Mononuclear cell (primary cell): ENCODE data around the gene ADGRL4. TPM values are rescaled to one million over a fixed set of nuclear protein-coding genes. Genes with fewer than 3 reads are reported as not detected.
"Not testable (repeated sequence)": the region's sequence is repeated elsewhere in the genome, so short reads cannot be mapped to it uniquely, and the experiment has no call there.

Experiments used
- H3K27me3 ChIP-seq: 2 replicates; pipeline ENCODE4 v1.6.0; 2011; ENCODE audit warnings: low read length, control low read depth; ENCODE audit not compliant: insufficient read depth
- H3K4me1 ChIP-seq: 2 replicates; pipeline ENCODE4 v1.5.1; 2011; ENCODE audit warnings: mild to moderate bottlenecking, low read length, control low read depth; ENCODE audit not compliant: insufficient read depth
- H3K4me3 ChIP-seq: 2 replicates; pipeline ENCODE4 v1.5.1; 2011; ENCODE audit warnings: mild to moderate bottlenecking, low read length, moderate library complexity
- H3K9me3 ChIP-seq: 2 replicates; pipeline ENCODE4 v1.5.1; 2011; ENCODE audit warnings: low read depth, mild to moderate bottlenecking, control low read depth, low read length
- total RNA-seq: library from RNA; depleted of rRNA; stranded (reverse); fragments of >200 nt; gene quantifications from one replicate; pipeline ENCODE4 v1.2.3, GENCODE V29; 2012

ADGRL4 gene
- total RNA-seq, 1 donor, result not detected

DNA sequence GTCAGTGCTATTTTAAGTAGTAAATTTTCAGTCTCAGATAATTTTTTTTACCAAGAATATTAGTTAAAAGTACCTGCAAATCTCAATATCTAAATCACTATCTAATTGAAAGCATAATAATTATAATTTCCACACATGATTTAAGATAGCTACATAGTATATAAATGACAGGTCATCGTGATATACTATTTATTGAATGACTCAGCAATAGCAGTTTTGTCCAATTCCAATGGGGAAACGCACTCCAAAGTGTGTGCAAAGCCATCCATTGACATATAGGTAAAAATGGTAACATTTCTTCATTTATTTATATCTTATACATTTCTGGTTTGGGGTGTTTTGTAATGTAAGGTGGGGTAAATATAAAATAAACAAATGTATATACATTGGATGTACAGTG lies 19.5 kb downstream of the ADGRL4 start:
- Histone ChIP-seq H3K9me3 (no peaks in the 10 kb centered on the region), H3K4me1 (no peaks in the 10 kb centered on the region), H3K27me3 (no peaks in the 10 kb centered on the region), H3K4me3 (no peak overlapping the region)

DNA sequence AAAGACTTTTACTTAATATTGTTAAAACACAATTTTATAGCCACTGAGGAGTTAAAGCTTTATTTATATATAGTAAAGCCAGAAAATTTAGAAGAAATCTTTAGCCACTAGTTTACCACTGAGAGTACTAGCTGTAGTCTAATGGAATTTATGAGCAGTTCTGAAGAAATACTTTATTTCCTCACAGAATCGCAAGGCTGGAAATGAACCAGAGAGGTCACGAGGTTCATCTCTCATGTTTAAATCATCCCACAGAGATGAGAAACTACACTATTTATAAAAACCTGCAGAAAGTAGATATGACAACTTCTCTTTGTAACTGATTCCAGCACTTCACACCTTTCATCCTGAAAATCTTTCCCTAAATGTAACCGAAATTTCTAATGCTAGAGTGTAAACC lies 26.0 kb downstream of the ADGRL4 start:
- Histone ChIP-seq H3K4me1 (no peaks in the 10 kb centered on the region), H3K4me3 (no peak overlapping the region), H3K27me3 (no peaks in the 10 kb centered on the region), H3K9me3 (no peaks in the 10 kb centered on the region)

DNA sequence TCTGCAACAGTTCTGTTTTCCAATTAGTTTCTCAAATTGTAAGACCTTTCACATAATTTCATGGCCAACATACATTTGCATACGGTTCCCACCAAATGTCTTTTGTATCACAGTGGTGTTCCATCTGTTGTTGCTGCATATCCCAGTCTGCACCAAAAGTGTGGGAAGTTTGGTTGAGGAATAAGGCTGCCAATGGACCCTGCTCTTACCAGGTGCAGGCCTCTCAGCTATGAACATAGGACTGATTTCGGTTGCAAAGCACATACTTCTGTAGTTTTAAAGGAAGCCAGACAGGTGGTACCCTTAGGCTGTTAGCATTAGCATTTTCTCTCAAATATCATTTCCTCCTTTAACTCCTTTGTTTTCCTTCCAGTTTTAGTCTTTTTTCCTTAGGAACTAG lies 33.8 kb downstream of the ADGRL4 start:
- Histone ChIP-seq H3K27me3 (no peaks in the 10 kb centered on the region), H3K4me1 (no peaks in the 10 kb centered on the region)

DNA sequence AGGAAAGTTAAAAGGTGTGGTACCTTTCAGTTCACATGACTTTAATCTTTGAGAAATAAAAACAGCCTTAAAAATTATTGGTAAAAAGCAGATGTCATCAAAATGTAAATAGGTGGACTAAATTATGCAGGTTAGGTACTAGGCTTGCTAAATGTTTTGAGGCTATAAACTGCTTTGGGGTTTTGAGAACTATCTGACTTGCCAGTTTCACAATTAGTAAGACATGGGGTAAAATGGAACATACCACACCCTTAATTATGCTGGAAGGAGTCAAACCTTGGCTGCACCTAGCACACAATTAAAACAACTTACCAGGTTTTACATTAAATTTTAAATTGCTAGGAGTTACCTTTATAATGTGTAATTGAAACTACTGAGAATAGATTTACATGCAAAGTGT lies 39.4 kb downstream of the ADGRL4 start:
- H3K27me3 ChIP-seq, H3K4me1 ChIP-seq, H3K4me3 ChIP-seq, H3K9me3 ChIP-seq: not testable (repeated sequence)

More for the DNA sequence above, 33.8 kb downstream of the ADGRL4 start:
- no peak overlapping the region for H3K4me3 ChIP-seq
- no peaks in the 10 kb centered on the region for H3K9me3 ChIP-seq

DNA sequence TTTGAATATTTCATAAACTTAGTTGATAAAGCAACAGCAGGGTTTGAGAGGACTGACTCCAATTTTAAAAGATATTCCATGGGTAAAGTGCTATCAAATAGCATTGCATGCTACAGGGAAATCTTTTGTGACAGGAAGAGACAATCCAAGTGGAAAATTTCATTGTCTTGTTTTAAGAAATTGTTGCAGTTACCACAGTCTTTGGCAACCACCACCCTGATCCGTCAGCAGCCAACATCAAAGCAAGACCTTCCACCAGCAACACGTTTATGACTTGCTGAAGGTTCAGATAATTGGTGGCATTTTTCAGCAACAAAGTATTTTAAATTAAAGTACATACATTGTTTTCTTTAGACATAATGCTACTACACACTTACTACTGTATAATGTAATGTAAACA lies 47.8 kb downstream of the ADGRL4 start:
- no peaks in the 10 kb centered on the region for H3K27me3 ChIP-seq
- no peaks in the 10 kb centered on the region for H3K4me1 ChIP-seq
- no peaks in the 10 kb centered on the region for H3K9me3 ChIP-seq
- H3K4me3 ChIP-seq, result no peak overlapping the region

DNA sequence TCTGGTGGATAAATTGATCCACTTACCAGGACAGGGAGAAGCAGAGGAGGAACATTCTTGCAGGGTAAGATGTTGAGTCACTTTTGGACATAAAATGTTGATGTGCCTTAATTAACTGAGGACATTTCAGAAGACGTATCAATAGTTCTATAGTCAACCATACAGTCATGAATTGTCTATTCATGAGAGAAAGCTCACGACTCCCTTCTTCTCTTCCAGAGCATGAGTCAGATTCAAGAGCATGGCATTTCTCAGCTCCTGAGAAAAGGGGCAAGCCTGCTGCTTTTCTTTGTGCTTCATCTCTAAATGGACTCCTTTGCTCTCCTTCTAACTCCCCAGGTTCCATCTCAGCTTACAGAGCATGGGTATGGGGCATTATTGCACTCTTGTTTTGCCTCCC lies 55.7 kb downstream of the ADGRL4 start:
- Histone ChIP-seq H3K9me3 (no peaks in the 10 kb centered on the region), H3K4me1 (no peaks in the 10 kb centered on the region), H3K4me3 (no peak overlapping the region), H3K27me3 (no peaks in the 10 kb centered on the region)

DNA sequence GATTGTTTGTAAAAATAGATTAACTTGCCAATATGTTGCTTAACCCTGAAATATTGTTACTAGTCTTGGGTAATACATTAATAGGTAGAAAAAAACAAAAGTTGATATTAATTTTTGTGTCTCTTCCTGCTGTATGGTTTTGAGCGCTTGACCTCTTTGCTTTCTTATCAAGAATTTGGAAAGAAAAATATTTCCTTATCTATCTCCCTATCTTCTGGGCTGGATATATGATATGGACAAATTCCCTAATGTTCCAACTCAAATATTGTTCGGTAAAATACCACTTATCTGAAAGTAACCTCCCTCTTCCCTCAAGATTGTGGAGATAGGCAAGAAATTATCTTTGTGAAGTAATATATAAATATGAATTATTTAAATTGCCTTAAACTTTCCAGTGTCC lies 57.3 kb downstream of the ADGRL4 start:
- H3K4me3 ChIP-seq, result no peak overlapping the region

DNA sequence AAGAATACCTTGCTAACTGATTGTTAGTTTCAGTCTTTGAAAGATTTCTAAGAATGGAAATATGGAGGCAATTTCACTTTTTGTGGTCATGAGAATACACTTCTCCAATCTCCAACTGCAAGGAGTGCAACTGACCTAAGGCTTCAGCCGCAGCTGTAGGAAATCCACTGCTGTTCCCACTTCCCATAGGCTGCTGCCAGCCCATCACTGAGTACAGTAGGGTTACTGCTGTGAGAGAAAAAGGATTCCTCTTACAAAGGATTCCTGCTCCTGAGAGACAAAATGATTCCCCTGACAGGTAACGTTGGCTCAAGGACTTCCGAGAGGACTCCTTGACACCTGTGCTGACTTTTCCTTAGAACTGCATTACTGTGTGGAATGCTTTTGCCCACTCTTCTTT lies 87.4 kb downstream of the ADGRL4 start:
- no peak overlapping the region for H3K4me3 ChIP-seq
- no peaks in the 10 kb centered on the region for H3K9me3 ChIP-seq
- H3K27me3 ChIP-seq, result no peaks in the 10 kb centered on the region
- H3K4me1 ChIP-seq, result no peaks in the 10 kb centered on the region

More for the DNA sequence above, 57.3 kb downstream of the ADGRL4 start:
- Histone ChIP-seq H3K9me3 (no peaks in the 10 kb centered on the region), H3K4me1 (no peaks in the 10 kb centered on the region), H3K27me3 (no peaks in the 10 kb centered on the region)

DNA sequence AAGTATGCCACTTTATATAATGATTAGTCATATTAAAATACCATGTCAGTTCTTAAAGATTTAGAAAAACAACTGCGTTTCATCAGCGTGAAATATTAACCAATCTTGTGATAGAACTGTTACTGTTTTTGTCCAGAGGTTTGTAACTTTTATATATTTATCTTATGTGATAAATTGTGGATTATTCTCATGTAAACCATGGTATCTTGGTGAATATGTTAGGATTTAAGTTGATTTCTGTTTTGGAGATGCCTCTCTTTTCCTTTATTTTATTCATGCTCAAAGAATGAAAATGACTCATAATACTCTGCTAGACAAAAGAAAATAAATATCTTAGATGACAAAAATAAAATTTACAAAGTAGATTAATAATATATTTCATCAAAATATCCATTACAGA lies 88.4 kb downstream of the ADGRL4 start:
- H3K4me1 ChIP-seq, result no peaks in the 10 kb centered on the region
- no peak overlapping the region for H3K4me3 ChIP-seq
- H3K9me3 ChIP-seq, result no peaks in the 10 kb centered on the region
- H3K27me3 ChIP-seq, result no peaks in the 10 kb centered on the region

DNA sequence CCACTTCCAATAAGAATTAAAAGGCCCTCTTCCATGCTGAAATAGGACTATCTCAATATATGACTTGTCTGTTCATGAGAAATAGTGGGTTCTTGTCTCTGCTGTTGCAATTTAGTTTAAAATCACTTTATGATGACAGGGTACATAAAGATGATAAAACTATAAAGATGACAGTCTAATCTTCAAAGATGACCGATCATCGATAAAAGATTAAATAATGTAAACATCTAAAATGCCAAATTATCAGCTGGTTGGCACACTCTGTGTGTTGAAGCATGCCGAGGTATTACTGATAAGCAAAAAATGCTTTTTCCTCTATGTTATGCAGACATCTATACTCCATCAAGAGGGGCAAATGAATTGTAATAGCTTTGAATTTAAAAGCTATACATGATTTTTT lies 89.5 kb downstream of the ADGRL4 start:
- H3K4me3 ChIP-seq, result no peak overlapping the region
- no peaks in the 10 kb centered on the region for H3K27me3 ChIP-seq
- H3K9me3 ChIP-seq, result no peaks in the 10 kb centered on the region
- peaks cover 5% of the 10 kb centered on the region for H3K4me1 ChIP-seq

DNA sequence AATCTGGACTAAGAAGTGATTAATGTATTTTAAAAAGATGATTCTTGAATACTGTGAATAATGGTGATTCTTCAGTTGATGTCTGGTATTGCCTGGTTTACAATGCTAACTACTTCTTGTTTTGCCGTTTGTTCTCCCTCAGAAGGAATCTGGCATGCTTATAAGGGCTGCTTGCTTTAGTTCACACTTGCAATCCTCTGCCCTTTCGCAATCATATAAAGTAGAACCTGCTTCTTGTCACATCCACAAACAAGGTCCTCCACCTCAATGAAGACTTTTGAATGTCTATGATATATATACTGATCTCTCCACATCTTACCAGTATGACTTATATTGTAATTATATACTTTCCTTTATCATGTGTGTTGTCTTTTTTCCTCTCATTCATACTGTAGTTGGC lies 92.6 kb downstream of the ADGRL4 start:
- Histone ChIP-seq H3K4me3 (no peak overlapping the region), H3K9me3 (no peaks in the 10 kb centered on the region), H3K27me3 (no peaks in the 10 kb centered on the region), H3K4me1 (peaks cover 5% of the 10 kb centered on the region)

DNA sequence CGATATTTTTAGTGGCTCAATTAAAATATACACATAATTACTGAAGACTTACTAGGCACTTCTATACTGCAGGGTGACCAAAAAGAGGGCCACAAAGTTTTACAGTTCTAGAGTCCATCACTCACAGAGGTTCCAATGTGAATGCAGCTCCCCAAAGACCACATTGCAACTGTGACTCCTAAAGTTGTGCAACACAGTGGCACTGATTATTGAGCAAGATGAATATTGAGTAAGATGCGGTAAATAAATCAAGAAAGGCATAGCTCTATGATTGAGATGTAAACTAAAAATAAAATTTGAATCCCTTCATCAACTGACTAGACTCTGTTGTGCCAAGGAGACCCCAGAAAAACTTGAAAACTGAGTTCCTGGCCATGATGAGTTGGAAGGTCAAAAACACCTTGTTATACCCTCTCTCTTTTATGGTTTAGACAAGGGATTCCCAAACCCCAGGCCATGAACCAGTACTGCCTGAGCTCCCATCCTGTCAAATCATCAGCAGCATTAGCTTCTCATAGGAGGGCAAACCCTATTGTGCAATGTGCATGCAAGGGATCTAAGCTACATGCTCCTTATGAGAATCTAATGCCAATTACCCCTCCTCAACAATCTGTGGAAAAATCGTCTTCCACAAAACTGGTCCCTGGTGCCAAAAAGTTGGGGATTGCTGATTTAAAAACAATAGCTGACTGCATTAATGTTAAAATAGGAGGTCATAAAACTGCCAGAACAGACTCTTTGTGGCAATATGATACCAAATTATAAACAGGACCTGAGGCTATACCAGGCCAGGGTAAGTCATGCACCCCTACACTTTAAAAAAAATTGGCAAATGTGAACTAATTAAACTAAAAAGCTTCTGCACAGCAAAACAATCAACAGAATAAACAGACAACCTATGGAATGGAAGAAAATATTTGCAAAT lies 94.3 kb downstream of the ADGRL4 start:
- H3K4me3 ChIP-seq, result no peak overlapping the region
- no peaks in the 10 kb centered on the region for H3K9me3 ChIP-seq
- no peaks in the 10 kb centered on the region for H3K27me3 ChIP-seq
- peaks cover 5% of the 10 kb centered on the region for H3K4me1 ChIP-seq

DNA sequence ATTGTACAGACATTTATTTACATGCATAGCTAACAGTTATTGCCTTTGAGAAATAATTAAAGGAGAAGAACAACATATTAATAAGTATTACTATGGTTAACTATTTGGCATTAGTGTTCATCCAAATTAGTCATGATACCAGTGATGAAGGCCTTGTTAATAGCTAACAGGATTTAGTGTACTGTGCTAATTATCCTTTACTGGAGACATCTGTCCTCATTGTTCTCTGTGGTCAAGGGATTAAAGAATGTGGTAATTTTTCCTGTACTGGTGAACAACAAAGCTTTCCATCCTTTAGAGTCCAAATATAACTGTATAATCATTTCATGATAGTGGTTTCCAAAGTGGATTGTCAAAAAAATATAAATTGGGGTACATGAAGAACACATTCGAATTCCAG lies 103.9 kb downstream of the ADGRL4 start:
- Histone ChIP-seq H3K4me3 (no peak overlapping the region), H3K9me3 (no peaks in the 10 kb centered on the region), H3K4me1 (no peaks in the 10 kb centered on the region), H3K27me3 (no peaks in the 10 kb centered on the region)

DNA sequence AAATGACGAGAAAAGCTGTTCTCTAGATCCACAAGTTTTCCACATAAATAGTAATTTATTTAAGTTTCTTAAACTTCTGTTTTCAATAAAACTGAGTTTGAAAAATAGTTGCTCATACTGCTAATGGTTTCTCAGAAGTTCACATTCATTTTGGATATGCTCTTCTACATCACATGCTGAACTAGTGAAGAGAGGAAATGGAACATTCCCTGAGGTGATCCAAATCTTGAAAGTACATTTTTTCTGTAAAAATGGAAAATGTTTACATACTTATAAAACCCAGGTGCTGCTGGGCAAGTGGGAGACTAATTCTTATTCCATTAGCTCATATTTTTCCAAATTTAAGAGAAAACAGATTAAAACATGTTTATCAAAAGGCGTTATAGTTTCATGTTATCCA lies 111.7 kb downstream of the ADGRL4 start:
- H3K27me3 ChIP-seq, result no peaks in the 10 kb centered on the region
- no peaks in the 10 kb centered on the region for H3K4me1 ChIP-seq
- H3K4me3 ChIP-seq, result no peak overlapping the region
- no peaks in the 10 kb centered on the region for H3K9me3 ChIP-seq

DNA sequence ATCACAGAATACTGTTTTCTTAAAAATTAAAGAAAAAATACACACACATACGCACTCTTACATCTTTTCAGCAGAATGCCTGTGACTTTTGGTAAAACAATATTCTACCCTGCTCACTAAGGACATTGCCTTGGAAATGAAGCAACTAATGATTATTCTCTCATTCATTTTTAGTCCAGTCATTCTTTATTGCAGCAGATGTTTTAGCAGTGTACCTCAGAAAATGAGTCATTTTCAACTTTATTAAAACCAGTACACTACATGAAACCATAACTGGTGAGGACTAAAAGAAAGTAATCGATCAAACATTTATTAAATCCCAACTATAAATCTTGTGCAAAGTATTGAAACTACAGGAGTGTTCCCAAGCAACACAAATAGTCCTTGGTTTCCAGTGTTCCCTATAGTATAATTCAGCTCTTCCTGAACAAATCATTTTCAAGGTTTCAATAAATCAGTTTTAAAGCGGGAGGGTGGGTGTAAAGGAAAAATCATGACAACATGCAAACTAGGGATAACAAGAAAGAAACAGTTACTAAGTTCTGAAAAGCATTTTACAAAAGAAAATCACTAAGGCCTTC lies 114.2 kb downstream of the ADGRL4 start:
- Histone ChIP-seq H3K27me3 (no peaks in the 10 kb centered on the region), H3K4me3 (no peak overlapping the region), H3K4me1 (no peaks in the 10 kb centered on the region), H3K9me3 (no peaks in the 10 kb centered on the region)

DNA sequence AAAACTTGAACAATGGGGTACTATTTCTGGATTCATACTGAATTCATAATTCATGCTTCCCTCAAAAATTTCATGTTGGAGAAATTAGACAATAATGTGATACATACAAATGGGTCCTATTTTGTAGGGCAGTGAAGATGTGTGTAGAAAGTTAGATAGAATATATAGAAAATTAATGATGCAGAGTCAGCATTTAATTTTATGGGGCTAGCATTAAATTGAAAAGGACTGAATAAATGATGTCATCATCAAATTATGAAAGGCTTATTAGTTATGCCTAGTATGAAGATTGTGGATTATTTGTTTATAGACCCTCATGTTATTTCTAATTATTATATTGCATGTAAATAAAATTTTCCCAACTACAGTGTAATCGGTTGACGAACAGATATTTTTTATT lies 119.1 kb downstream of the ADGRL4 start:
- Histone ChIP-seq H3K4me1 (no peaks in the 10 kb centered on the region), H3K27me3 (no peaks in the 10 kb centered on the region), H3K4me3 (no peak overlapping the region), H3K9me3 (no peaks in the 10 kb centered on the region)
